Measurements from ENCODE around the gene ZNF423.

ZNF423 gene

GRCh38 chr16:49439050-49439449 is 416.9 kb downstream of the ZNF423 start:
- H3K4me2 ChIP-seq (ENCODE audit: insufficient read depth, low read length), result no peak overlapping the region

More at GRCh38 chr16:49439050-49439449, 416.9 kb downstream of the ZNF423 start:
- Histone ChIP-seq H3K9ac (ENCODE audit: low read depth, low read length) (no peak overlapping the region), H3K4me1 (ENCODE audit: insufficient read depth, low read length) (peaks cover 42% of the 10 kb centered on the region), H2AFZ (ENCODE audit: low read depth, low read length) (no peak overlapping the region), H3K4me3 (ENCODE audit: low read depth in 1 of 2, low read length in 2 of 2) (no peak overlapping the region), H3K9me3 (ENCODE audit: insufficient read depth, low read length, severe bottlenecking) (no peaks in the 10 kb centered on the region), H3K36me3 (ENCODE audit: insufficient read depth, low read length) (no peaks in the 10 kb centered on the region), H4K20me1 (ENCODE audit: insufficient read depth, low read length) (no peaks in the 10 kb centered on the region), H3K79me2 (ENCODE audit: insufficient read depth, low read length) (no peaks in the 10 kb centered on the region), H3K27ac (ENCODE audit: low read length) (no peak overlapping the region), H3K27me3 (ENCODE audit: insufficient read depth, low read length, poor library complexity) (no peaks in the 10 kb centered on the region)
- ATAC-seq (ENCODE audit: insufficient read depth, low read depth), result no peak
- no peak for TF ChIP-seq EZH2 (IDR thresholded peaks at IDR 0.05; ENCODE audit: borderline replicate concordance, low read depth, low read length, severe bottlenecking)
- TF ChIP-seq CTCF (IDR thresholded peaks at IDR 0.05; ENCODE audit: borderline replicate concordance, extremely low read depth, low read length, poor library complexity, severe bottlenecking), result no peak
- DNase-seq, result no peak
